H1 (cell line): Measurements from ENCODE around the gene GAN. TPM values are rescaled to one million over a fixed set of nuclear protein-coding genes. Genes with fewer than 3 reads are reported as not detected.

Experiments used
- CTCF ChIA-PET: fragments of 300-600 bp; sonication (Branson Sonifier 250); formaldehyde crosslinking; loops from one replicate; lab custom pipeline; 2021; ENCODE audit not compliant: partially characterized antibody; lab: Charles Lee
- POLR2A ChIA-PET: fragments of 300-600 bp; sonication (Branson Sonifier 250); formaldehyde crosslinking; loops from one replicate; lab custom pipeline; 2021; ENCODE audit warnings: inconsistent platforms; ENCODE audit not compliant: partially characterized antibody; lab: Charles Lee
- DNase-seq, 2 experiments: peaks; one replicate each; pipeline versions ENCODE4 v3.0.0 to v3.0.0-alpha.2; 2010 to 2022; ENCODE audit warnings: low spot score in 2 of 2, low read depth in 1 of 2, mixed read lengths in 1 of 2
- FAIRE-seq: peaks from 2 replicates; lab custom pipeline; 2011; peaks lifted over from hg19 to GRCh38; lab: Jason Lieb, UNC
- H2AFZ ChIP-seq: 2 replicates; pipeline ENCODE4 v1.8.1; 2012; ENCODE audit warnings: low read length, inconsistent platforms
- H2AK5ac ChIP-seq: 2 replicates; pipeline ENCODE4 v1.6.1; 2013; ENCODE audit warnings: low read depth, low read length
- H2BK120ac ChIP-seq: replicated peaks from 2 replicates; pipeline ENCODE3; 2013; ENCODE audit warnings: low read depth, low read length, inconsistent platforms
- H2BK12ac ChIP-seq: 2 replicates; pipeline ENCODE4 v1.6.1; 2013; ENCODE audit warnings: low read depth, low read length
- H2BK15ac ChIP-seq: 2 replicates; pipeline ENCODE4 v1.6.1; 2013; ENCODE audit warnings: low read length
- H2BK20ac ChIP-seq: 2 replicates; pipeline ENCODE4 v1.6.1; 2013; ENCODE audit warnings: low read length
- H2BK5ac ChIP-seq: 2 replicates; pipeline ENCODE4 v1.6.1; 2013; ENCODE audit warnings: low read depth, low read length
- H3K14ac ChIP-seq: 2 replicates; pipeline ENCODE4 v1.6.1; 2013; ENCODE audit warnings: inconsistent platforms; ENCODE audit not compliant: insufficient read length
- H3K18ac ChIP-seq: 2 replicates; pipeline ENCODE4 v1.6.1; 2013; ENCODE audit warnings: low read length; ENCODE audit errors: extremely low read depth
- H3K23ac ChIP-seq: 2 replicates; pipeline ENCODE4 v1.6.1; 2013; ENCODE audit warnings: inconsistent platforms; ENCODE audit not compliant: insufficient read length
- H3K23me2 ChIP-seq: 2 replicates; pipeline ENCODE4 v1.6.1; 2013; ENCODE audit warnings: low read depth, low read length
- H3K27ac ChIP-seq: 2 replicates; pipeline ENCODE4 v1.6.1; 2011; ENCODE audit warnings: low read depth, low read length, inconsistent platforms
- H3K27me3 ChIP-seq, 4 experiments: replicated peaks in 1 of 4; 1 replicate in 1 of 4; 2 replicates in 3 of 4; pipeline versions ENCODE4 v1.6.1 to v1.8.1; 2011 to 2013; ENCODE audit warnings: low read length in 3 of 4, mild to moderate bottlenecking in 3 of 4, inconsistent platforms in 2 of 4, mixed read lengths in 2 of 4, moderate library complexity in 1 of 4; ENCODE audit not compliant: control insufficient read depth in 3 of 4, insufficient read depth in 3 of 4; ENCODE audit errors: extremely low read depth in 1 of 4
- H3K36me3 ChIP-seq, 4 experiments: 2 replicates each; pipeline versions ENCODE4 v1.6.1 to v1.8.1; 2011 to 2013; ENCODE audit warnings: mild to moderate bottlenecking in 4 of 4, low read length in 3 of 4, moderate library complexity in 2 of 4, control low read depth in 1 of 4, inconsistent platforms in 1 of 4; ENCODE audit not compliant: insufficient read depth in 4 of 4, control insufficient read depth in 2 of 4
- H3K4ac ChIP-seq: replicated peaks from 2 replicates; pipeline ENCODE3; 2013; ENCODE audit warnings: low read length, low read depth, mixed read lengths, inconsistent platforms; ENCODE audit not compliant: insufficient read length
- H3K4me1 ChIP-seq, 4 experiments: replicated peaks in 1 of 4; 1 replicate in 1 of 4; 2 replicates in 3 of 4; pipeline versions ENCODE4 v1.6.1 to v1.8.1; 2011 to 2013; ENCODE audit warnings: low read length in 3 of 4, inconsistent platforms in 2 of 4, mixed read lengths in 1 of 4; ENCODE audit not compliant: insufficient read depth in 4 of 4, control insufficient read depth in 3 of 4
- H3K4me2 ChIP-seq, 2 experiments: 2 replicates each; pipeline versions ENCODE4 v1.6.1 to v1.8.1; 2011 to 2013; ENCODE audit warnings: low read depth in 2 of 2, low read length in 2 of 2, control low read depth in 1 of 2, inconsistent platforms in 1 of 2, mild to moderate bottlenecking in 1 of 2; ENCODE audit not compliant: insufficient read depth in 1 of 2
- H3K4me3 ChIP-seq, 4 experiments: fragments of 200-600, 300-600 bp in 1 of 4; sonication (generic), shearing (Covaris generic), sonication (Bioruptor Twin) in 1 of 4; 2 replicates each; pipeline versions ENCODE4 v1.5.1 to v1.8.1; 2011 to 2016; ENCODE audit warnings: low read length in 4 of 4, low read depth in 3 of 4, control low read depth in 2 of 4, inconsistent platforms in 2 of 4, mild to moderate bottlenecking in 2 of 4, mixed read lengths in 1 of 4, moderate library complexity in 1 of 4; ENCODE audit not compliant: insufficient read depth in 2 of 4; ENCODE audit errors: extremely low read depth in 1 of 4
- H3K56ac ChIP-seq: replicated peaks from 2 replicates; pipeline ENCODE3; 2013; ENCODE audit warnings: low read depth, mild to moderate bottlenecking, mixed read lengths, low read length, inconsistent platforms; ENCODE audit not compliant: insufficient read length
- H3K79me1 ChIP-seq: 2 replicates; pipeline ENCODE4 v1.6.1; 2013; ENCODE audit warnings: low read depth, low read length, control low read depth
- H3K79me2 ChIP-seq, 2 experiments: 2 replicates each; pipeline versions ENCODE4 v1.6.1 to v1.8.1; 2012 to 2013; ENCODE audit warnings: low read length in 2 of 2, mild to moderate bottlenecking in 2 of 2, inconsistent platforms in 1 of 2; ENCODE audit not compliant: insufficient read depth in 2 of 2, control insufficient read depth in 1 of 2
- H3K9ac ChIP-seq, 4 experiments: replicated peaks in 1 of 4; 1 replicate in 1 of 4; 2 replicates in 3 of 4; pipeline versions ENCODE4 v1.6.1 to v1.8.1; 2011 to 2013; ENCODE audit warnings: low read depth in 3 of 4, low read length in 3 of 4, control low read depth in 2 of 4, mild to moderate bottlenecking in 2 of 4, moderate library complexity in 2 of 4, inconsistent platforms in 1 of 4; ENCODE audit errors: extremely low read depth in 1 of 4
- H3K9me3 ChIP-seq, 2 experiments: 2 replicates each; pipeline versions ENCODE4 v1.6.1 to v1.8.1; 2012 to 2013; ENCODE audit warnings: mild to moderate bottlenecking in 2 of 2, moderate library complexity in 2 of 2, control low read depth in 1 of 2, inconsistent platforms in 1 of 2, low read depth in 1 of 2, low read length in 1 of 2, mixed read lengths in 1 of 2; ENCODE audit not compliant: insufficient read depth in 2 of 2
- H4K20me1 ChIP-seq, 2 experiments: replicated peaks in 1 of 2; 2 replicates each; pipeline versions ENCODE3 to v1.8.1; 2011 to 2013; ENCODE audit warnings: inconsistent platforms in 2 of 2, low read length in 2 of 2, mild to moderate bottlenecking in 1 of 2; ENCODE audit not compliant: insufficient read depth in 2 of 2, control insufficient read depth in 1 of 2
- H4K5ac ChIP-seq: 2 replicates; pipeline ENCODE4 v1.6.1; 2013; ENCODE audit warnings: low read length, low read depth, mixed read lengths, inconsistent platforms; ENCODE audit not compliant: insufficient read length
- H4K8ac ChIP-seq: 2 replicates; pipeline ENCODE4 v1.8.0; 2013; ENCODE audit warnings: mild to moderate bottlenecking, moderate library complexity, low read length, inconsistent platforms; ENCODE audit not compliant: insufficient read depth; ENCODE audit errors: extremely low read depth
- H4K91ac ChIP-seq: replicated peaks from 2 replicates; pipeline ENCODE3; 2013; ENCODE audit warnings: low read length, mixed read lengths, inconsistent platforms; ENCODE audit not compliant: insufficient read length
- ATF3 ChIP-seq: IDR thresholded peaks from 2 replicates; pipeline ENCODE4 v1.6.1; 2011; ENCODE audit warnings: low read depth, mild to moderate bottlenecking, low read length; ENCODE audit not compliant: insufficient read depth
- POLR2AphosphoS5 ChIP-seq: IDR thresholded peaks from 2 replicates; pipeline ENCODE4 v1.6.1; 2011; ENCODE audit warnings: low read depth, low read length
- WGBS, 2 experiments: shearing (Covaris generic) in 1 of 2; methylation state at CpG; one replicate each; pipeline versions ENCODE4 v1.1.6 to v1.1.7; 2013 to 2015; ENCODE audit warnings: low lambda C conversion rate in 2 of 2, mixed read lengths in 2 of 2, inconsistent platforms in 1 of 2, low coverage in 1 of 2, missing lambda C conversion rate in 1 of 2; ENCODE audit not compliant: insufficient replicate concordance in 2 of 2, insufficient coverage in 1 of 2, insufficient read length in 1 of 2; ENCODE audit errors: extremely low coverage in 1 of 2, missing lambda C conversion rate in 1 of 2; 5-methylcytosine and 5-hydroxymethylcytosine counted together
- polyA plus RNA-seq, 7 experiments: library from polyadenylated mRNA; depleted of rRNA in 3 of 7; stranded (reverse) in 5 of 7; unstranded in 2 of 7; fragments of >200 nt in 5 of 7; fragments of 200-250 nt in 2 of 7; gene quantifications; 1 replicate in 5 of 7; 2 replicates in 1 of 7; 4 replicates in 1 of 7; pipeline versions ENCODE4 v1.2.1 to v1.2.3, GENCODE V29; 2011 to 2013; ENCODE audit warnings: missing spikeins in 2 of 7, mixed read lengths in 2 of 7
- total RNA-seq: library from RNA; stranded (reverse); fragmentation: NEBNext Ultra II Directional; extraction: Animal tissue kit (Norgen Biotek cat#: 25700); gene quantifications from 2 replicates; pipeline ENCODE4 v1.2.1, GENCODE V29; 2021
- TF ChIP-seq, protein P1 (sequence below), 3 experiments: IDR thresholded peaks; 1 replicate in 2 of 3; 2 replicates in 1 of 3; pipeline versions ENCODE4 v1.5.1 to v1.6.1; 2011; ENCODE audit warnings: low read length in 3 of 3, mild to moderate bottlenecking in 3 of 3, inconsistent platforms in 2 of 3, low read depth in 1 of 3, moderate library complexity in 1 of 3; ENCODE audit not compliant: insufficient read depth in 1 of 3; ENCODE audit errors: control extremely low read depth in 1 of 3

GAN gene
- total and polyA plus RNA-seq, 2 of the 8 experiments (the other 6 are each of a cell fraction or from before 2014, with no cell fraction given), result 4.5 to 23.9 TPM

DNA sequence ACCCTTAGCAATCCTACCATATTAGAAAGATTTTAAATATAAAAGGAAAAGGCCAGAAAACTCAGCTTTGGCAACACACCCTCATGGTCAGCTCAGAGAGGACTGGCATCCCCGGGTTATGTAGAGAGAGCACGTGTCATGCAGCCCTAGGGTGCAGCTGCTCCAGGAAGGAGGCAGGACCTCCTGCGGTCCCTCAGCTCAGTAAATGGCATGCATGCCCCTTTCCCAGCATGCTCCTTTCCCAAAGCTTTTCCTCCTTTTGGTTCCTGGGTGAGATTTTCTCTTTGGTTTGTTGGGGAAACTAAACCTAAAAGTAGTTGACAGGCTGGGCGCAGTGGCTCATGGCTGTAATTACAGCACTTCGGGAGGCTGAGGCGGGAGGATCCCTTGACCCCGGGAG, 3.9 kb downstream of the GAN start:
- no peak overlapping the region for H2BK12ac ChIP-seq
- H3K9ac ChIP-seq, result no peak overlapping the region
- TF ChIP-seq POLR2AphosphoS5 (peak; percentile 19; the same call in 1 of the 2 replicates), ATF3 (no peak)
- TF ChIP-seq, protein P1, sequence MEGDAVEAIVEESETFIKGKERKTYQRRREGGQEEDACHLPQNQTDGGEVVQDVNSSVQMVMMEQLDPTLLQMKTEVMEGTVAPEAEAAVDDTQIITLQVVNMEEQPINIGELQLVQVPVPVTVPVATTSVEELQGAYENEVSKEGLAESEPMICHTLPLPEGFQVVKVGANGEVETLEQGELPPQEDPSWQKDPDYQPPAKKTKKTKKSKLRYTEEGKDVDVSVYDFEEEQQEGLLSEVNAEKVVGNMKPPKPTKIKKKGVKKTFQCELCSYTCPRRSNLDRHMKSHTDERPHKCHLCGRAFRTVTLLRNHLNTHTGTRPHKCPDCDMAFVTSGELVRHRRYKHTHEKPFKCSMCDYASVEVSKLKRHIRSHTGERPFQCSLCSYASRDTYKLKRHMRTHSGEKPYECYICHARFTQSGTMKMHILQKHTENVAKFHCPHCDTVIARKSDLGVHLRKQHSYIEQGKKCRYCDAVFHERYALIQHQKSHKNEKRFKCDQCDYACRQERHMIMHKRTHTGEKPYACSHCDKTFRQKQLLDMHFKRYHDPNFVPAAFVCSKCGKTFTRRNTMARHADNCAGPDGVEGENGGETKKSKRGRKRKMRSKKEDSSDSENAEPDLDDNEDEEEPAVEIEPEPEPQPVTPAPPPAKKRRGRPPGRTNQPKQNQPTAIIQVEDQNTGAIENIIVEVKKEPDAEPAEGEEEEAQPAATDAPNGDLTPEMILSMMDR (IDR thresholded peaks at IDR 0.05; ENCODE audit: control extremely low read depth in 1 of 3, insufficient read depth in 1 of 3, low read depth in 1 of 3, low read length in 3 of 3), result 0 out of 4 replicates have a peak, but pooled peaks of 1 of the 3 experiments have one; percentile 2
- H3K4me2 ChIP-seq, result no peak overlapping the region; a peak in 1 of 4 replicates
- no peaks in the 10 kb centered on the region for H3K27me3 ChIP-seq
- 75% methylated on average over 7 of the region's 7 CpGs; no CpG with 5 or more reads in 1 of the 2 experiments for WGBS, 2 experiments
- POLR2A ChIA-PET, result interaction anchor here (1.8 kb wide), 1 partner anchor 8 kb away, joined by 5 read pairs; no protein-coding TSS in a partner anchor
- CTCF ChIA-PET, result interaction anchor here (0.6 to 1.5 kb wide), 7 partner anchors 10 to 176 kb away, joined by 3 to 4 read pairs (median 4); no protein-coding TSS in a partner anchor
- H3K36me3 ChIP-seq, result no peaks in the 10 kb centered on the region
- no peak overlapping the region for H3K14ac ChIP-seq
- no peak overlapping the region for H2AFZ ChIP-seq
- H2BK5ac ChIP-seq, result no peak overlapping the region
- peaks cover 5 to 10% of the 10 kb centered on the region in 2 experiments for H4K20me1 ChIP-seq
- no peak overlapping the region for H3K23ac ChIP-seq
- no peak overlapping the region for H2BK20ac ChIP-seq
- H3K4me3 ChIP-seq, result no peak overlapping the region
- no peak overlapping the region for H3K56ac ChIP-seq
- H3K79me1 ChIP-seq, result peaks cover 2% of the 10 kb centered on the region; the same call in 1 of the 2 replicates
- peaks cover 6 to 86% of the 10 kb centered on the region in 2 experiments for H3K79me2 ChIP-seq
- H3K9me3 ChIP-seq, result no peaks in the 10 kb centered on the region
- no peak overlapping the region for H4K8ac ChIP-seq
- peaks cover 0 to 5% (median 3%) of the 10 kb centered on the region in 4 experiments; a peak in 4 of 7 replicates for H3K4me1 ChIP-seq
- no peak overlapping the region for H2BK15ac ChIP-seq
- FAIRE-seq, result no peak
- no peak overlapping the region for H4K5ac ChIP-seq
- DNase-seq, result no peak
- H3K23me2 ChIP-seq, result peaks cover 14% of the 10 kb centered on the region
- H3K4ac ChIP-seq, result no peak overlapping the region
- H2AK5ac ChIP-seq, result no peak overlapping the region
- no peak overlapping the region for H4K91ac ChIP-seq
- no peak overlapping the region for H2BK120ac ChIP-seq
- H3K27ac ChIP-seq, result no peak overlapping the region
- H3K18ac ChIP-seq, result no peak overlapping the region
